Vagina (tissue), 2 donors: ENCODE measurements around the gene PARD6B.

Experiments used
- POLR2A ChIP-seq, 2 donors: fragments of 450-650 bp; IDR thresholded peaks; one replicate each; pipeline ENCODE4 v1.6.1; 2017; ENCODE audit warnings: antibody characterized with exemption in 2 of 2, mild to moderate bottlenecking in 2 of 2, moderate library complexity in 2 of 2
- POLR2AphosphoS5 ChIP-seq, 2 donors: sonication (generic); formaldehyde crosslinking; IDR thresholded peaks; one replicate each; pipeline ENCODE4 v1.9.0; 2017; ENCODE audit warnings: antibody characterized with exemption in 2 of 2, mild to moderate bottlenecking in 2 of 2, low read depth in 1 of 2; ENCODE audit not compliant: insufficient read depth in 1 of 2
- TF ChIP-seq, protein P1 (sequence below), 3 experiments: fragments of 450-650 bp in 2 of 3; fragments of 200-600 bp in 1 of 3; sonication (generic) in 1 of 3; IDR thresholded peaks; one replicate each; pipeline ENCODE4 v1.5.1; 2017 to 2019; ENCODE audit warnings: antibody characterized with exemption in 3 of 3, mild to moderate bottlenecking in 2 of 3, moderate library complexity in 2 of 3

DNA sequence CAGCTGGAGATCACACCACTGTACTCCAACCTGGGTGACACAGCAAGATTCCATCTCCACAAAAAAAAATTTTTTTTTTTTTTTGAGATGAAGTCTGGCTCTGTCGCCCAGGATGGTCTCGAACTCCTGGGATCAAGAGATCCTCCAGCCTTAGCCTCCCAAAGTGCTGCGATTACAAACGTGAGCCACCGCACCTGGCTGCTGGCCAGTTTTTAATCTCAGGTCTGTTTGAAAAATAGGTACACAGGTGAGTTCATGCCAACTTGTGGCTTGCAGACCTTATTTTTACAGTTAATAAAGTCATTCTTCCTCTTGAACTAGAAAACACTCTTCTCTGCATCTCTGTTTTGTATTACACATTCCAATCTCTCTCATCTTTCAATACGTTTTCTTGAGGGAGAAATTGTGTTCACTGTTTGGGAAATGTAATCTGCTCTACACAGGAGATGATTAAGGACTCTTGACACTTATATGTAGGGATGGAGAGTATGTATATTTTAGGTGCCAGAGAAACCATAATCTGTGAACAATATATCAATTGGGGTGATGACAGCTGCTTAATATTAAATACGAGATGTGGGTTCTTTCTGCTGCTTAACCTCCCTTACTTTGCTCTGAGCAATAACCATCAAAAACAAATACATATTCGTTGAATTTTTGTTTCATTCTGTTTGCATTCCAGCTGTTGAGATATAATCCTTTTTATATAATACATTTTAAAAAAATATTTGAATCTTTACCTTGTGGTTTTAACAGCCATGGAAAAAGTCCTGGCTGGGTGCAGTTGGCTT is 22.3 kb upstream of the PARD6B start:
- TF ChIP-seq, protein P1, sequence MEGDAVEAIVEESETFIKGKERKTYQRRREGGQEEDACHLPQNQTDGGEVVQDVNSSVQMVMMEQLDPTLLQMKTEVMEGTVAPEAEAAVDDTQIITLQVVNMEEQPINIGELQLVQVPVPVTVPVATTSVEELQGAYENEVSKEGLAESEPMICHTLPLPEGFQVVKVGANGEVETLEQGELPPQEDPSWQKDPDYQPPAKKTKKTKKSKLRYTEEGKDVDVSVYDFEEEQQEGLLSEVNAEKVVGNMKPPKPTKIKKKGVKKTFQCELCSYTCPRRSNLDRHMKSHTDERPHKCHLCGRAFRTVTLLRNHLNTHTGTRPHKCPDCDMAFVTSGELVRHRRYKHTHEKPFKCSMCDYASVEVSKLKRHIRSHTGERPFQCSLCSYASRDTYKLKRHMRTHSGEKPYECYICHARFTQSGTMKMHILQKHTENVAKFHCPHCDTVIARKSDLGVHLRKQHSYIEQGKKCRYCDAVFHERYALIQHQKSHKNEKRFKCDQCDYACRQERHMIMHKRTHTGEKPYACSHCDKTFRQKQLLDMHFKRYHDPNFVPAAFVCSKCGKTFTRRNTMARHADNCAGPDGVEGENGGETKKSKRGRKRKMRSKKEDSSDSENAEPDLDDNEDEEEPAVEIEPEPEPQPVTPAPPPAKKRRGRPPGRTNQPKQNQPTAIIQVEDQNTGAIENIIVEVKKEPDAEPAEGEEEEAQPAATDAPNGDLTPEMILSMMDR (IDR thresholded peaks at IDR 0.05): no peak
- TF ChIP-seq POLR2AphosphoS5 (IDR thresholded peaks at IDR 0.05; ENCODE audit: insufficient read depth in 1 of 2, low read depth in 1 of 2) (no peak), POLR2A (IDR thresholded peaks at IDR 0.05) (no peak)
